H1 (cell line): ENCODE data around the gene SLC27A4. TPM values are rescaled to one million over a fixed set of nuclear protein-coding genes. Genes with fewer than 3 reads are reported as not detected.

Source experiments
- CTCF ChIA-PET: fragments of 300-600 bp; sonication (Branson Sonifier 250); formaldehyde crosslinking; loops from one replicate; lab custom pipeline; 2021; ENCODE audit not compliant: partially characterized antibody; lab: Charles Lee
- POLR2A ChIA-PET: fragments of 300-600 bp; sonication (Branson Sonifier 250); formaldehyde crosslinking; loops from one replicate; lab custom pipeline; 2021; ENCODE audit warnings: inconsistent platforms; ENCODE audit not compliant: partially characterized antibody; lab: Charles Lee
- DNase-seq, 2 experiments: peaks; one replicate each; pipeline versions ENCODE4 v3.0.0 to v3.0.0-alpha.2; 2010 to 2022; ENCODE audit warnings: low spot score in 2 of 2, low read depth in 1 of 2, mixed read lengths in 1 of 2
- FAIRE-seq: peaks from 2 replicates; lab custom pipeline; 2011; peaks lifted over from hg19 to GRCh38; lab: Jason Lieb, UNC
- H2AFZ ChIP-seq: 2 replicates; pipeline ENCODE4 v1.8.1; 2012; ENCODE audit warnings: low read length, inconsistent platforms
- H2AK5ac ChIP-seq: 2 replicates; pipeline ENCODE4 v1.6.1; 2013; ENCODE audit warnings: low read depth, low read length
- H2BK120ac ChIP-seq: replicated peaks from 2 replicates; pipeline ENCODE3; 2013; ENCODE audit warnings: low read depth, low read length, inconsistent platforms
- H2BK12ac ChIP-seq: 2 replicates; pipeline ENCODE4 v1.6.1; 2013; ENCODE audit warnings: low read depth, low read length
- H2BK15ac ChIP-seq: 2 replicates; pipeline ENCODE4 v1.6.1; 2013; ENCODE audit warnings: low read length
- H2BK20ac ChIP-seq: 2 replicates; pipeline ENCODE4 v1.6.1; 2013; ENCODE audit warnings: low read length
- H2BK5ac ChIP-seq: 2 replicates; pipeline ENCODE4 v1.6.1; 2013; ENCODE audit warnings: low read depth, low read length
- H3K14ac ChIP-seq: 2 replicates; pipeline ENCODE4 v1.6.1; 2013; ENCODE audit warnings: inconsistent platforms; ENCODE audit not compliant: insufficient read length
- H3K18ac ChIP-seq: 2 replicates; pipeline ENCODE4 v1.6.1; 2013; ENCODE audit warnings: low read length; ENCODE audit errors: extremely low read depth
- H3K23ac ChIP-seq: 2 replicates; pipeline ENCODE4 v1.6.1; 2013; ENCODE audit warnings: inconsistent platforms; ENCODE audit not compliant: insufficient read length
- H3K23me2 ChIP-seq: 2 replicates; pipeline ENCODE4 v1.6.1; 2013; ENCODE audit warnings: low read depth, low read length
- H3K27ac ChIP-seq: 2 replicates; pipeline ENCODE4 v1.6.1; 2011; ENCODE audit warnings: low read depth, low read length, inconsistent platforms
- H3K27me3 ChIP-seq, 4 experiments: replicated peaks in 1 of 4; 1 replicate in 1 of 4; 2 replicates in 3 of 4; pipeline versions ENCODE4 v1.6.1 to v1.8.1; 2011 to 2013; ENCODE audit warnings: low read length in 3 of 4, mild to moderate bottlenecking in 3 of 4, inconsistent platforms in 2 of 4, mixed read lengths in 2 of 4, moderate library complexity in 1 of 4; ENCODE audit not compliant: control insufficient read depth in 3 of 4, insufficient read depth in 3 of 4; ENCODE audit errors: extremely low read depth in 1 of 4
- H3K36me3 ChIP-seq, 4 experiments: 2 replicates each; pipeline versions ENCODE4 v1.6.1 to v1.8.1; 2011 to 2013; ENCODE audit warnings: mild to moderate bottlenecking in 4 of 4, low read length in 3 of 4, moderate library complexity in 2 of 4, control low read depth in 1 of 4, inconsistent platforms in 1 of 4; ENCODE audit not compliant: insufficient read depth in 4 of 4, control insufficient read depth in 2 of 4
- H3K4ac ChIP-seq: replicated peaks from 2 replicates; pipeline ENCODE3; 2013; ENCODE audit warnings: low read length, low read depth, mixed read lengths, inconsistent platforms; ENCODE audit not compliant: insufficient read length
- H3K4me1 ChIP-seq, 4 experiments: replicated peaks in 1 of 4; 1 replicate in 1 of 4; 2 replicates in 3 of 4; pipeline versions ENCODE4 v1.6.1 to v1.8.1; 2011 to 2013; ENCODE audit warnings: low read length in 3 of 4, inconsistent platforms in 2 of 4, mixed read lengths in 1 of 4; ENCODE audit not compliant: insufficient read depth in 4 of 4, control insufficient read depth in 3 of 4
- H3K4me2 ChIP-seq, 2 experiments: 2 replicates each; pipeline versions ENCODE4 v1.6.1 to v1.8.1; 2011 to 2013; ENCODE audit warnings: low read depth in 2 of 2, low read length in 2 of 2, control low read depth in 1 of 2, inconsistent platforms in 1 of 2, mild to moderate bottlenecking in 1 of 2; ENCODE audit not compliant: insufficient read depth in 1 of 2
- H3K4me3 ChIP-seq, 4 experiments: fragments of 200-600, 300-600 bp in 1 of 4; sonication (generic), shearing (Covaris generic), sonication (Bioruptor Twin) in 1 of 4; 2 replicates each; pipeline versions ENCODE4 v1.5.1 to v1.8.1; 2011 to 2016; ENCODE audit warnings: low read length in 4 of 4, low read depth in 3 of 4, control low read depth in 2 of 4, inconsistent platforms in 2 of 4, mild to moderate bottlenecking in 2 of 4, mixed read lengths in 1 of 4, moderate library complexity in 1 of 4; ENCODE audit not compliant: insufficient read depth in 2 of 4; ENCODE audit errors: extremely low read depth in 1 of 4
- H3K56ac ChIP-seq: replicated peaks from 2 replicates; pipeline ENCODE3; 2013; ENCODE audit warnings: low read depth, mild to moderate bottlenecking, mixed read lengths, low read length, inconsistent platforms; ENCODE audit not compliant: insufficient read length
- H3K79me1 ChIP-seq: 2 replicates; pipeline ENCODE4 v1.6.1; 2013; ENCODE audit warnings: low read depth, low read length, control low read depth
- H3K79me2 ChIP-seq, 2 experiments: 2 replicates each; pipeline versions ENCODE4 v1.6.1 to v1.8.1; 2012 to 2013; ENCODE audit warnings: low read length in 2 of 2, mild to moderate bottlenecking in 2 of 2, inconsistent platforms in 1 of 2; ENCODE audit not compliant: insufficient read depth in 2 of 2, control insufficient read depth in 1 of 2
- H3K9ac ChIP-seq, 4 experiments: replicated peaks in 1 of 4; 1 replicate in 1 of 4; 2 replicates in 3 of 4; pipeline versions ENCODE4 v1.6.1 to v1.8.1; 2011 to 2013; ENCODE audit warnings: low read depth in 3 of 4, low read length in 3 of 4, control low read depth in 2 of 4, mild to moderate bottlenecking in 2 of 4, moderate library complexity in 2 of 4, inconsistent platforms in 1 of 4; ENCODE audit errors: extremely low read depth in 1 of 4
- H3K9me3 ChIP-seq, 2 experiments: 2 replicates each; pipeline versions ENCODE4 v1.6.1 to v1.8.1; 2012 to 2013; ENCODE audit warnings: mild to moderate bottlenecking in 2 of 2, moderate library complexity in 2 of 2, control low read depth in 1 of 2, inconsistent platforms in 1 of 2, low read depth in 1 of 2, low read length in 1 of 2, mixed read lengths in 1 of 2; ENCODE audit not compliant: insufficient read depth in 2 of 2
- H4K20me1 ChIP-seq, 2 experiments: replicated peaks in 1 of 2; 2 replicates each; pipeline versions ENCODE3 to v1.8.1; 2011 to 2013; ENCODE audit warnings: inconsistent platforms in 2 of 2, low read length in 2 of 2, mild to moderate bottlenecking in 1 of 2; ENCODE audit not compliant: insufficient read depth in 2 of 2, control insufficient read depth in 1 of 2
- H4K5ac ChIP-seq: 2 replicates; pipeline ENCODE4 v1.6.1; 2013; ENCODE audit warnings: low read length, low read depth, mixed read lengths, inconsistent platforms; ENCODE audit not compliant: insufficient read length
- H4K8ac ChIP-seq: 2 replicates; pipeline ENCODE4 v1.8.0; 2013; ENCODE audit warnings: mild to moderate bottlenecking, moderate library complexity, low read length, inconsistent platforms; ENCODE audit not compliant: insufficient read depth; ENCODE audit errors: extremely low read depth
- H4K91ac ChIP-seq: replicated peaks from 2 replicates; pipeline ENCODE3; 2013; ENCODE audit warnings: low read length, mixed read lengths, inconsistent platforms; ENCODE audit not compliant: insufficient read length
- CBX8 ChIP-seq: fragments of 300-800, 300-1000 bp; sonication (generic); IDR thresholded peaks from 2 replicates; pipeline ENCODE4 v1.7.1; 2016; ENCODE audit warnings: low read depth, low read length, borderline replicate concordance
- CTCF ChIP-seq, 3 experiments: IDR thresholded peaks; 1 replicate in 2 of 3; 2 replicates in 1 of 3; pipeline versions ENCODE4 v1.5.1 to v1.6.1; 2011; ENCODE audit warnings: low read length in 3 of 3, mild to moderate bottlenecking in 3 of 3, inconsistent platforms in 2 of 3, low read depth in 1 of 3, moderate library complexity in 1 of 3; ENCODE audit not compliant: insufficient read depth in 1 of 3; ENCODE audit errors: control extremely low read depth in 1 of 3
- KDM1A ChIP-seq: fragments of 200-600, 300-600 bp; sonication (generic); IDR thresholded peaks from 2 replicates; pipeline ENCODE4 v1.7.1; 2016; ENCODE audit warnings: mild to moderate bottlenecking, low read length, borderline replicate concordance
- KDM4A ChIP-seq: IDR thresholded peaks from one replicate; pipeline ENCODE4 v1.7.1; 2012; ENCODE audit warnings: low read depth, mild to moderate bottlenecking, moderate library complexity, low read length, inconsistent platforms; ENCODE audit not compliant: severe bottlenecking
- MAFK ChIP-seq: IDR thresholded peaks from 2 replicates; pipeline ENCODE4 v1.6.1; 2012; ENCODE audit warnings: low read depth, mild to moderate bottlenecking, improper control_type of control experiment, low read length
- SIX5 ChIP-seq: IDR thresholded peaks from 2 replicates; pipeline ENCODE4 v1.6.1; 2011; ENCODE audit warnings: mild to moderate bottlenecking, low read depth, low read length
- YY1 ChIP-seq: IDR thresholded peaks from 2 replicates; pipeline ENCODE4 v1.6.1; 2011; ENCODE audit warnings: low read depth, mild to moderate bottlenecking, low read length
- WGBS, 2 experiments: shearing (Covaris generic) in 1 of 2; methylation state at CpG; one replicate each; pipeline versions ENCODE4 v1.1.6 to v1.1.7; 2013 to 2015; ENCODE audit warnings: low lambda C conversion rate in 2 of 2, mixed read lengths in 2 of 2, inconsistent platforms in 1 of 2, low coverage in 1 of 2, missing lambda C conversion rate in 1 of 2; ENCODE audit not compliant: insufficient replicate concordance in 2 of 2, insufficient coverage in 1 of 2, insufficient read length in 1 of 2; ENCODE audit errors: extremely low coverage in 1 of 2, missing lambda C conversion rate in 1 of 2; 5-methylcytosine and 5-hydroxymethylcytosine counted together
- polyA plus RNA-seq, 7 experiments: library from polyadenylated mRNA; depleted of rRNA in 3 of 7; stranded (reverse) in 5 of 7; unstranded in 2 of 7; fragments of >200 nt in 5 of 7; fragments of 200-250 nt in 2 of 7; gene quantifications; 1 replicate in 5 of 7; 2 replicates in 1 of 7; 4 replicates in 1 of 7; pipeline versions ENCODE4 v1.2.1 to v1.2.3, GENCODE V29; 2011 to 2013; ENCODE audit warnings: missing spikeins in 2 of 7, mixed read lengths in 2 of 7
- total RNA-seq: library from RNA; stranded (reverse); fragmentation: NEBNext Ultra II Directional; extraction: Animal tissue kit (Norgen Biotek cat#: 25700); gene quantifications from 2 replicates; pipeline ENCODE4 v1.2.1, GENCODE V29; 2021

Gene SLC27A4
- total and polyA plus RNA-seq, 2 of the 8 experiments (the other 6 are each of a cell fraction or from before 2014, with no cell fraction given), result 14.9 to 20.5 TPM

- Histone ChIP-seq H3K4me1 (peaks cover 15 to 35% (median 20%) of the 10 kb centered on the region in 4 experiments), H3K23me2 (no peaks in the 10 kb centered on the region), H4K20me1 (peaks cover 0 to 1% of the 10 kb centered on the region in 2 experiments), H3K4ac (no peak overlapping the region), H3K27ac (no peak overlapping the region), H4K91ac (no peak overlapping the region), H2BK15ac (no peak overlapping the region), H4K5ac (no peak overlapping the region), H2BK120ac (no peak overlapping the region), H3K79me1 (no peaks in the 10 kb centered on the region), H2AK5ac (no peak overlapping the region), H2BK5ac (no peak overlapping the region), H3K9ac (no peak overlapping the region), H2BK12ac (no peak overlapping the region), H3K79me2 (no peaks in the 10 kb centered on the region), H4K8ac (no peak overlapping the region), H3K4me2 (no peak overlapping the region), H3K4me3 (no peak overlapping the region), H2BK20ac (no peak overlapping the region)
- POLR2A ChIA-PET, result interaction anchor here (1.0 to 4.8 kb wide), 4 partner anchors 9 to 35 kb away, joined by 3 to 27 read pairs (median 15); no protein-coding TSS in a partner anchor
- TF ChIP-seq KDM1A (no peak), MAFK (no peak), CTCF (IDR thresholded peaks at IDR 0.05; ENCODE audit: control extremely low read depth in 1 of 3, insufficient read depth in 1 of 3, low read depth in 1 of 3, low read length in 3 of 3) (no peak), SIX5 (no peak), YY1 (no peak), KDM4A (no peak), CBX8 (no peak)
- TF ChIP-seq, all 59 proteins: peak for 0
- no peak overlapping the region for H2AFZ ChIP-seq
- WGBS, 2 experiments, result 77% methylated on average over 7 of the region's 7 CpGs; no CpG with 5 or more reads in 1 of the 2 experiments
- CTCF ChIA-PET, result interaction anchor here (0.8 to 15.7 kb wide), 7 partner anchors 8 to 64 kb away, joined by 4 to 544 read pairs (median 5); partner anchors contain the start of gene URM1
- peaks cover 75 to 97% (median 90%) of the 10 kb centered on the region in 4 experiments for H3K27me3 ChIP-seq
- H3K23ac ChIP-seq, result no peak overlapping the region
- H3K18ac ChIP-seq, result no peak overlapping the region
- no peaks in the 10 kb centered on the region for H3K9me3 ChIP-seq
- no peaks in the 10 kb centered on the region for H3K36me3 ChIP-seq
- DNase-seq, result no peak
- FAIRE-seq, result no peak
- no peak overlapping the region for H3K14ac ChIP-seq
- no peak overlapping the region for H3K56ac ChIP-seq
These were observed 65.4 kb downstream of the SLC27A4 start for GRCh38 chr9:128405780-128406171.
